NCI-H146 treated with DMSO at 0.1 percent for 48 hours (cell line): ENCODE results near the gene ELMO1.

Experiments
- DNase-seq: peaks from one replicate; lab custom pipeline; 2025; ENCODE audit not compliant: unreplicated experiment; lab: John Stamatoyannopoulos, UW

ELMO1 gene

GRCh38 chr7:36939816-36940215, 508.8 kb downstream of the ELMO1 start:
- no peak for DNase-seq

- no peak for DNase-seq
Observed at GRCh38 chr7:36937754-36938563, 510.7 kb downstream of the ELMO1 start.

GRCh38 chr7:36931892-36932291, 516.8 kb downstream of the ELMO1 start:
- no peak for DNase-seq

- peak; percentile 39 for DNase-seq
Observed at GRCh38 chr7:36929791-36930190, 518.9 kb downstream of the ELMO1 start.

GRCh38 chr7:36928718-36929117, 519.9 kb downstream of the ELMO1 start:
- DNase-seq = no peak

GRCh38 chr7:36928311-36928710, 520.4 kb downstream of the ELMO1 start:
- no peak for DNase-seq

GRCh38 chr7:36925691-36926090, 523.0 kb downstream of the ELMO1 start:
- no peak for DNase-seq

GRCh38 chr7:36925207-36925606, 523.5 kb downstream of the ELMO1 start:
- DNase-seq = no peak

- no peak for DNase-seq
Observed at GRCh38 chr7:36923943-36924436, 524.7 kb downstream of the ELMO1 start.

- no peak for DNase-seq
Observed at GRCh38 chr7:36923185-36923584, 525.5 kb downstream of the ELMO1 start.

- DNase-seq = no peak
Observed at GRCh38 chr7:36920433-36920832, 528.2 kb downstream of the ELMO1 start.

GRCh38 chr7:36919738-36920137, 528.9 kb downstream of the ELMO1 start:
- DNase-seq = no peak

- no peak for DNase-seq
Observed at GRCh38 chr7:36918591-36918990, 530.1 kb downstream of the ELMO1 start.

GRCh38 chr7:36916619-36917018, 532.0 kb downstream of the ELMO1 start:
- DNase-seq = no peak

- no peak for DNase-seq
Observed at GRCh38 chr7:36916116-36916515, 532.5 kb downstream of the ELMO1 start.

- DNase-seq = peak; percentile 28
Observed at GRCh38 chr7:36911788-36912187, 536.9 kb downstream of the ELMO1 start.

- no peak for DNase-seq
Observed at GRCh38 chr7:36910859-36911258, 537.8 kb downstream of the ELMO1 start.

- no peak for DNase-seq
Observed at GRCh38 chr7:36910401-36910800, 538.3 kb downstream of the ELMO1 start.

- no peak for DNase-seq
Observed at GRCh38 chr7:36906956-36907635, 541.6 kb downstream of the ELMO1 start.

GRCh38 chr7:36906448-36906847, 542.2 kb downstream of the ELMO1 start:
- no peak for DNase-seq

- DNase-seq = no peak
Observed at GRCh38 chr7:36905841-36906240, 542.8 kb downstream of the ELMO1 start.

- peak; percentile 39 for DNase-seq
Observed at GRCh38 chr7:36904802-36905201, 543.9 kb downstream of the ELMO1 start.
